ENCODE data around the gene SCARF1.
A peak's percentile ranks its signal among the peaks of the same experiment; 100 is the strongest.
"Not testable (repeated sequence)": the region's sequence is repeated elsewhere in the genome, so short reads cannot be mapped to it uniquely, and the experiment has no call there.

The SCARF1 gene

GRCh38 chr17:1645207-1646171 is at the start of gene SCARF1:
Gene SCARF1 (minus strand): TSS chr17:1645732. CDS start chr17:1645697, 35 bp downstream.
- no peak for DNase-seq

GRCh38 chr17:1693339-1693738 is 47.8 kb upstream of the SCARF1 start:
- no peak for DNase-seq

GRCh38 chr17:1690544-1691221 is 45.2 kb upstream of the SCARF1 start:
- DNase-seq = no peak

GRCh38 chr17:1688405-1688804 is 42.9 kb upstream of the SCARF1 start:
- DNase-seq = not testable (repeated sequence)

GRCh38 chr17:1686086-1686485 is 40.6 kb upstream of the SCARF1 start:
- DNase-seq = no peak

GRCh38 chr17:1684378-1685189 is 39.1 kb upstream of the SCARF1 start, which contains the start of gene PRPF8:
Gene PRPF8 (minus strand): TSS chr17:1684867. CDS start chr17:1684571, 296 bp downstream.
- DNase-seq = peak; percentile 97

GRCh38 chr17:1683459-1683858 is 37.9 kb upstream of the SCARF1 start:
- DNase-seq = no peak

- no peak for DNase-seq
These were observed 30.9 kb upstream of the SCARF1 start for GRCh38 chr17:1676401-1676800.

GRCh38 chr17:1673041-1673785 is 27.7 kb upstream of the SCARF1 start:
- DNase-seq = no peak

GRCh38 chr17:1663934-1664333 is 18.4 kb upstream of the SCARF1 start:
- DNase-seq = not testable (repeated sequence)

- DNase-seq = no peak
These were observed 15.5 kb upstream of the SCARF1 start for GRCh38 chr17:1661045-1661444.

GRCh38 chr17:1658100-1658499 is 12.6 kb upstream of the SCARF1 start:
- no peak for DNase-seq

- DNase-seq = no peak
These were observed 8.2 kb upstream of the SCARF1 start for GRCh38 chr17:1653735-1654134.

- not testable (repeated sequence) for DNase-seq
These were observed 7.3 kb upstream of the SCARF1 start for GRCh38 chr17:1652794-1653193.

GRCh38 chr17:1651559-1651844 is 6.0 kb upstream of the SCARF1 start:
- DNase-seq = no peak

- DNase-seq = no peak
These were observed 5.4 kb upstream of the SCARF1 start for GRCh38 chr17:1650731-1651558.

GRCh38 chr17:1649844-1650501 is 4.4 kb upstream of the SCARF1 start, which contains the start of gene RILP:
Gene RILP (minus strand): TSS chr17:1649866. CDS start chr17:1649804, 62 bp downstream.
- DNase-seq = no peak

- DNase-seq = peak; percentile 91
These were observed 3.7 kb upstream of the SCARF1 start for GRCh38 chr17:1648963-1649843.

GRCh38 chr17:1648173-1648962 is 2.8 kb upstream of the SCARF1 start:
- no peak for DNase-seq

Data from fibroblast of upper back skin (primary cell).